CD1c-positive myeloid dendritic cell (primary cell): Measurements from ENCODE around the gene CYP2W1.

Experiments used
- DNase-seq: peaks from one replicate; pipeline ENCODE4 v3.0.0-alpha.2; 2016; ENCODE audit errors: extremely low spot score

The CYP2W1 gene

DNA sequence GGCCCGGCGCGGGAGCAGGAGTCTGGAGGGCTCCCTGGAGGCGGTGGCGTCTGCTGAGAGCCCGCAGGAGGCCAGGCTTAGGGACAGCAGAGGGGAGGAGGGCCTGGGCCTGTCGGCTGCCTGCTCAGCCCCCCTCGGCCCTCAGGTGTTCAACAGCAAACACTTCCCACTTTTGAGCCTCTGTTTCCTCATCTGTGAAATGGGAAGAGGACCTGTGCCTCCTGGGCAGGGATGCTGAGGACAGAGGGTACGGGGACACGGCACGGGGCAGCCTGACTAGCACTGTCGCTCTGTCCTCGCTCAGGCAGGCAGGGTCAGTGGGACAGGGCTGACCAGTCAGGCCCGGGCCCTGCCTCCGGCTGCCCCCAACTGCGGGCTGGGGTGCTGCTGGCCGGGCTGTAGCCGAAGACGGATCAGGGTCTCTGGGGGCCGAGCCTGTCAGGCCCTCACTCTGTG lies 663 bp downstream of the CYP2W1 start:
- no peak for DNase-seq

GRCh38 chr7:984361-985126 lies 1.6 kb downstream of the CYP2W1 start:
- DNase-seq = no peak

GRCh38 chr7:985127-985416 lies 2.1 kb downstream of the CYP2W1 start:
- DNase-seq = no peak

DNA sequence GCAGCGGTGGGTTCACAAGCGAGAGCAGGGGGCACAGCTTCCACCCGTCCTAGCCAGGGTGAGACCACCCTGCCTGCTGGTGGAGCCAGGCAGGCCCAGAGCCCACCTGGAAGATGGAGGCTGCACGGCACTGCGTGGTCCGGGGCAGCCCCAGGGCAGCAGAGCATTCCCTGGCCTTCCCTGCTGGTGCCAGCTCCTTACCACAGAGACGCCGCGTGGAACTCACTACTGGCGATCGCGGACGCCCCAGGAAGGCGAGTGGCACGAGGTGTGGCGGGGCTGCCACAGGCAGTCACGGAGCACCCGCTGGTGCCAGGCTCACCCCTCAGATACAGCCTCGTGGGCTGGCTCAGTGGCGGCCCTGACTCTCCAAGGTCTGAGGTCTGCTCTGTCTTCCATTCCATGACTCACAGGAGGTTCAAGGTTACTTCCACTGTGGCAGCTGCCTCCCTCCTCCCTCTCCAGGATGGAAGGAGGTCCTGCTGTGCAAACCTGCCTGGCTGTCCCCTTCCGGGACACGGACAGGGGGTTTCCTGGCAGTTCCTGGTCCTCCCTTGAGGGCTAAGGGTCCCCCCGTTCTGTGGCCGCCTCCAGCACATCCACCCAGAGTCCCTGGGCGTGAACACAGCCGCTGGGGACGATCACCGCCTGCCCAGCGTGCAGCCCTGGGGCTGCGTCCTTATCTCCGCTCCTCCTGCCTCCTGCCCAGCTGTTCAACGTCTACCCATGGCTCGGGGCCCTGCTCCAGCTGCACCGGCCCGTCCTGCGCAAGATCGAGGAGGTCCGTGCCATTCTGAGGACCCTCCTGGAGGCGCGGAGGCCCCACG lies 3.1 kb downstream of the CYP2W1 start:
- DNase-seq = no peak

DNA sequence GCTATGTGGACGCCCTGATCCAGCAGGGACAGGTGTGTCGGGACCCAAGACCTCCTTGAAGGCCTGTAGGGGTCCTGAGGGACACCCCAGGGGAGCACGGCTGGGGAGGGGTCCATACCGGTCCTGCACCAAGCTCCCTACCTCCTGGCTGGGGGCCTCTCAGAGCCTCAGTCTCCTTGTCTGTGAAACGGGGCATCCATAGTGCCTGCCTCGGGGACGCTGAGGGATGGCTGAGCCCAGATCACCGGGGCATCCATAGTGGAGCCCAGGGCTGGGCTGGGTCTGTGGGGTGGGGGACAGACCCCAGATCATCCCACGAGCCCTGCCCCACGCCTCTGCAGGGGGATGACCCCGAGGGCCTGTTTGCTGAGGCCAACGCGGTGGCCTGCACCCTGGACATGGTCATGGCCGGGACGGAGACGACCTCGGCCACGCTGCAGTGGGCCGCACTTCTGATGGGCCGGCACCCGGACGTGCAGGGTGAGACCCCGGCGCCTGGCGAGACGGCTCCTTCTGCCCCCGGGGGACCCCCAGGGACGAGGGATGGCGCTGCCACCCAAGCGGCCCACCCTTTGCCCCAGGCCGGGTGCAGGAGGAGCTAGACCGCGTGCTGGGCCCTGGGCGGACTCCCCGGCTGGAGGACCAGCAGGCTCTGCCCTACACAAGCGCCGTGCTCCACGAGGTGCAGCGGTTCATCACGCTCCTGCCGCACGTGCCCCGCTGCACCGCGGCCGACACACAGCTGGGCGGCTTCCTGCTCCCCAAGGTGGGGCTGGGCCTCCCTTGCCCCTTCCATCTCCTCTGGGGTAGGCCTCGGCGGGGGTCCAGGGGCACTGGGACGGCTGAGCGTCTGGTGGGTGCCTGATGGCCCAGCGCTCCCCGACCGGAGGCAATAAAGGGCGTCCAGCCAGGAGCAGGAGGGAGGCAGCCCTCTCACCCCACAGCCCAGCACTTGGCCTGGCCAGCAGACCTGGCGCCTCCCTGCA lies 4.1 kb downstream of the CYP2W1 start:
- DNase-seq = no peak

DNA sequence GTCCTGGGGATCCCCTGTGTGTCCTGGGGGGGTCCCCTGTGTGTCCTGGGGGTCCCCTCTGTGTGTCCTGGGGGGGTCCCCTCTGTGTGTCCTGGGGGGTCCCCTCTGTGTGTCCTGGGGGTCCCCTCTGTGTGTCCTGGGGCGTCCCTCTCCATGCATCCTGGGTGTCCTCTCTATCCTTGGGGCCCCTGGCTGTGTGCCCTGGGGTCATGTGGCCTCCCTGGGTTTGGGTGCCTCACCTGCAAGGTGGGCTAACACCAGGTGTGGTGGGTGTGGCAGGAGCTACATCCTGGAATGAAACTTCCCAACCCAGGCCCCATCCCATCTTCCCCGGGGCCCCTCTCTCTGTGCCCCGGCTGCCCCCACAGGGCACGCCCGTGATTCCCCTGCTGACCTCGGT lies 4.9 kb downstream of the CYP2W1 start:
- DNase-seq = no peak

DNA sequence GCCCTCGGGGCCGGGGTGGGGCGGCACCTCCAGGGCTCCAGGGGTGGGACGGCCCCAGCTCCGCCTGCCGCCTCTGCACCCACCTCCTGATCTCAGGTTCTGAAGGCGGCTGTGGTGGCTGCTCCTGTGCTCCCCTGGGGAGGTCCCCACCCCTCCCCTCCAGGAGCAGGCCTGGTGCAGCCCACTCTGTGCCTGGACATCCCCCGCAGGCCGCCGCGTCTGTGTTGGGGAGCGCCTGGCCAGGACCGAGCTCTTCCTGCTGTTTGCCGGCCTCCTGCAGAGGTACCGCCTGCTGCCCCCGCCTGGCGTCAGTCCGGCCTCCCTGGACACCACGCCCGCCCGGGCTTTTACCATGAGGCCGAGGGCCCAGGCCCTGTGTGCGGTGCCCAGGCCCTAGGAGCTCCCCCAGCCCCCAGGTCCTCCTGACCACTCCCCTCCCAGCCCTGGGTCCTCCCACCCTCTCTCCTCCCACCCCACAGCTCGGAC lies 5.5 kb downstream of the CYP2W1 start:
- no peak for DNase-seq

DNA sequence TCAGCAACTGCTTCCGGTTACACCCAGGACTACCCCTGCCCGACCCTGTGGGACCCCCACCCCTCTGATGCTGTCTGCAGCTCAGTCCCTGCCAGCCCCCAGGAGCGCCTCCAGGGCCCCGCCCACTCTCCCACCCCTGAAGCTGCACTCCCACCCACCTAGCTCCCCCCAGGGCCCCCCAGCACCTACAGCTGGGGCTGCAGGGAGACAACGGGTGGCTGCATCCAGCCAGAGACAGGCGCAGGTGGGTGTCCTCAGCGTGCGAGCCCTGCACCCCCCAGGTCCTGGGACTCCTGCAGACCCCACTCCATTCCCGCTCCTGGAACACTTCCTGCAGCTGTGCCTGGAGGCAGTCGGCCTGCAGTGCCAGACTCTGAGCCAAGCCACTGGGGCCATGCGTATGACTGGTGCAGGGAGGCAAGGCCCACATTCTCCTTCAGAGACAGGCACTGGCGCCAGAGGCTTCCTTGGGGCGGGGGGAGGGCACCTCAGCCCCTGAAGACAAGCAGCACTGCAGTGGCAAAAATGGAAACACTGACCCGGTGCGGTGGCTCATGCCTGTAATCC lies 6.1 kb downstream of the CYP2W1 start:
- no peak for DNase-seq

DNA sequence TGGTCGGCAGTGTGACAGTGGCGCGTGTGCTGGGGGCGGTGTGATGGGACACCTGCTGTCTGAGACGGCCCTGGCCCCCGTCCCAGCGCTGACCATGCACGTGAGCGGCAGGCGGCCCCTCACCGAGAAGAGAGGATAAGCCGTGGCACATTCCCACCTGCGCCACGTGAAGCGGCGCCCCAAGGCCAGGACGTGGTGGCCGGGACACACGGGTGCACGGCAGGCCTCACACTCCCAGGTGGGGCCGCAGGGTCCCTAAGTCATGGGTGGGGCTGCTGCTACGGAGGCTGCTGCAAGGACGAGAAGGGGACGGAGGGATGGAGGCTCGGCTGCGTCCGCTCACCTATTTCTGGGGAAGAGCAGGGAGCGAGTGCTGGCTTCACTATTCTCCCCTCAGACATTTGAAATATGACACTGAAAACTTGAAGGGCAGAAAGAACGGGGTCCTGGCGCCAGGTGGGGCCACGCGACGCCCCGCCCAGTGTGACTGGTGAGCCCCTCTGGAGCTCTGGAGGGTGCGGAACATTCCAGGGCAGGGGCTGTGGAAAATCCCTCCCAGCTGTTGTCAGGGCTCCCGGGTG lies 7.5 kb downstream of the CYP2W1 start:
- DNase-seq = no peak

DNA sequence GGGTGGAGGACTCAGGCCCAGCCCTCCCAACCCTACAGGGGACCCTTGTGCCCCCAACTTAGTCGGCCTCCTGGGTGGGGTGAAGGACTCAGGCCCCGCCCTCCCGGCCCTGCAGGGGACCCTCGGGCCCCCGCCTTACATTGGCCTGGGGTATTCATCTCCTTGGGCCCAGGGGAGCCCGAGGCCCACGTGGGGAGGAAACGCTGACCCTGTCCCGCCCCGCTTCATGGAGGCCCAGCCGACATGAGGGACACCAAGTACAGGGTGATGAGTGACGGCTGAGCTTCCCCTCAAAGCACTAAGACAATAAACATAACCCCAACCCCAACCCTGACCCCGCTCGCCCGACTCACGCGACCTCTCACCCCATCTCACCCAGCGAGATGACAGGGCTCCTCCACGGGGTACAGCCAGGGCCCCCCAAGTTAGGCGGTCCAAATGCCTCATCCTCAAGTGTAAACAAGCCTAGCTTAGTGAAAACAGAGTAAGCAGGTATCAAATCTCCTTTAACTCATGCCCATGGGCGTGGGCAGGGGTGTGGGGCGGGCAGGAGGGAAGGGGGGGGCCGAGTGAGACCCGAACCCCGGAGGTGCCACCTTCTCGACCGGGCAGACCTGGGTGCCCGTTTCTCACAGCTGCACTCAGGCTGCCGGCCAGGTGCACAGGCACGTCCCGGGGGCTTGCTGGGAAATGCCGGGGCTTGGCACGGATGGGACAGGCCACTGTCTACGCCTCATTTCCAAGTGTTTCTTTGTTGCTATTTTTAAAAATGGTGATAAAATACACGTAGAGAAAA lies 8.2 kb downstream of the CYP2W1 start:
- DNase-seq = no peak

- no peak for DNase-seq
These were observed 9.0 kb downstream of the CYP2W1 start for GRCh38 chr7:991729-992656.

- DNase-seq = peak; percentile 96
These were observed 10.0 kb downstream of the CYP2W1 start for GRCh38 chr7:992709-993607.

DNA sequence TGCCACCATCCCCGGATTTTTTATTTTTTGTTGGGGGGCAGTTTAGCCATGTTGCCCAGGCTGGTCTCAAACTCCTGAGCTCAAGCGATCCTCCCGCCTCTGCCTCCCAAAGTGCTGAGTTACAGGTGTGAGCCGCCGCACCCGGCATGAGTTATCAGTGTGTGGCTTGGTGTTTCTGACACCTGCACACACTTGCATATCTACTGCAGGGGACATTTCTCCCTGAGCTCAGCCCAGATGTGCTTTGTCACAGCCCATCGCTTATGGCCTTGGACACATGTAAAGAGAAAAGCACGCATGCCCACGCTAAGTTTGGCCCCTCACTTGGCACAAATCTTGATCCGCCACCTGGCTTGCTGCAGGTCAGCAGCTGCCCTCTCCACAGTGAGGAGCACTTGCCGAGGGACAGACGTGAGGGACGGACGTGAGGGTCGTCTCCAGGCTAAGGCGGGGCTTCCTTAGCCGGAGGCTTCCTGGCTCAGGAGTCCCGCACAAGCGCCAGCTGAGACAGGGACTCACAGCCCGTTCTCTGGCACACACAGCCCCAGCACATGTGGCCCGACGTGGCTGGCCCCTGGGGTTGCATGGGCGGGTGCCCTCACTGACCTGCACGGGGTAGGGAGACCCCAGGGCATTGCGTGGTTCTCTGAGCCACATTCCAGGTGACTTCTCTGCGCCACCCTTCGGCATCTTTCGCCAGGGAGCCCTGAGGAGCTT lies 11.8 kb downstream of the CYP2W1 start:
- DNase-seq = no peak

GRCh38 chr7:995571-995970 lies 12.6 kb downstream of the CYP2W1 start:
- DNase-seq = no peak

- DNase-seq = no peak
These were observed 13.3 kb downstream of the CYP2W1 start for GRCh38 chr7:996079-996872.
